RWPE1 (cell line): Measurements from ENCODE around the gene GPR4.
A peak's percentile ranks its signal among the peaks of the same experiment; 100 is the strongest.
"Not testable (repeated sequence)": the region's sequence is repeated elsewhere in the genome, so short reads cannot be mapped to it uniquely, and the experiment has no call there.

Experiments used
- CTCF ChIA-PET: fragments of 350-600 bp; sonication (Branson Sonifier 250); formaldehyde crosslinking; extraction: SDS; loops from one replicate; lab custom pipeline; 2021; lab: Yijun Ruan, JAX
- POLR2A ChIA-PET: fragments of 400-600 bp; formaldehyde crosslinking; extraction: SDS; loops from one replicate; lab custom pipeline; 2020; ENCODE audit warnings: antibody characterized with exemption; ENCODE audit not compliant: low non-redundant PET; lab: Yijun Ruan, JAX
- DNase-seq: peaks from one replicate; pipeline ENCODE4 v3.0.0; 2012; ENCODE audit warnings: low spot score
- H3K27ac ChIP-seq: fragments of 450-650 bp; 2 replicates; pipeline ENCODE4 v1.5.1; 2017
- TF ChIP-seq, protein P1 (sequence below): fragments of 450-650 bp; conservative IDR thresholded peaks from 2 replicates; pipeline ENCODE4 v1.5.1; 2017; ENCODE audit warnings: low read depth, mild to moderate bottlenecking

The GPR4 gene

GRCh38 chr19:45630463-45630862 lies 28.5 kb upstream of the GPR4 start:
- TF ChIP-seq, protein P1, sequence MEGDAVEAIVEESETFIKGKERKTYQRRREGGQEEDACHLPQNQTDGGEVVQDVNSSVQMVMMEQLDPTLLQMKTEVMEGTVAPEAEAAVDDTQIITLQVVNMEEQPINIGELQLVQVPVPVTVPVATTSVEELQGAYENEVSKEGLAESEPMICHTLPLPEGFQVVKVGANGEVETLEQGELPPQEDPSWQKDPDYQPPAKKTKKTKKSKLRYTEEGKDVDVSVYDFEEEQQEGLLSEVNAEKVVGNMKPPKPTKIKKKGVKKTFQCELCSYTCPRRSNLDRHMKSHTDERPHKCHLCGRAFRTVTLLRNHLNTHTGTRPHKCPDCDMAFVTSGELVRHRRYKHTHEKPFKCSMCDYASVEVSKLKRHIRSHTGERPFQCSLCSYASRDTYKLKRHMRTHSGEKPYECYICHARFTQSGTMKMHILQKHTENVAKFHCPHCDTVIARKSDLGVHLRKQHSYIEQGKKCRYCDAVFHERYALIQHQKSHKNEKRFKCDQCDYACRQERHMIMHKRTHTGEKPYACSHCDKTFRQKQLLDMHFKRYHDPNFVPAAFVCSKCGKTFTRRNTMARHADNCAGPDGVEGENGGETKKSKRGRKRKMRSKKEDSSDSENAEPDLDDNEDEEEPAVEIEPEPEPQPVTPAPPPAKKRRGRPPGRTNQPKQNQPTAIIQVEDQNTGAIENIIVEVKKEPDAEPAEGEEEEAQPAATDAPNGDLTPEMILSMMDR, result no peak
- peak overlapping the region; percentile 99 for H3K27ac ChIP-seq
- ChIA-PET POLR2A (interaction anchor here (0.6 to 1.0 kb wide), 3 partner anchors 11 to 168 kb away, joined by 3 to 6 read pairs (median 5); no protein-coding TSS in a partner anchor), CTCF (interaction anchor here (0.6 kb wide), 1 partner anchor 11 kb away, joined by 4 read pairs; no protein-coding TSS in a partner anchor)
- DNase-seq, result peak; percentile 93

GRCh38 chr19:45629704-45630103 lies 27.7 kb upstream of the GPR4 start:
- ChIA-PET POLR2A (no interaction called here), CTCF (no interaction called here)
- TF ChIP-seq, protein P1, result no peak
- H3K27ac ChIP-seq, result peak overlapping the region; percentile 99
- DNase-seq, result no peak

DNA sequence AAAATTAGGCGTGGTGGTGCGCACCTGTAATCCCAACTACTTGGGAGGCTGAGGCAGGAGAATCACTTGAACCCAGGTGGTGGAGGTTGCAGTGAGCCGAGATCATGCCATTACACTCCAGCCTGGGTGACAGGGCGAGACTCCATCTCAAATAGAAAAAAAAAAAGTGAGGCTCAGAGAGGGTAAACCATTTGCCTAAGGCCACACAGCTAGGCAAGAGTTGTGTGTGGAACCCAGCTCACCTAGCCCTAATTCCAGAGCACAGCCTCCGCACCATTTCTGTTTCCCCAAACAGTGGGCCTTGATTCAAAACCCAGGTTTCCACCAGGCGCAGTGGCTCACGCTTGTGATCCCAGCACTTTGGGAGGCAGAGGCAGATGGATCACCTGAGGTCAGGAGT lies 26.2 kb upstream of the GPR4 start:
- CTCF ChIA-PET, result interaction anchor here (0.6 kb wide), 1 partner anchor 53 kb away, joined by 3 read pairs; no protein-coding TSS in a partner anchor
- DNase-seq, POLR2A ChIA-PET: not testable (repeated sequence)
- 0 out of 2 replicates have a peak overlapping the region, but pooled peaks have one; percentile 7 for H3K27ac ChIP-seq

DNA sequence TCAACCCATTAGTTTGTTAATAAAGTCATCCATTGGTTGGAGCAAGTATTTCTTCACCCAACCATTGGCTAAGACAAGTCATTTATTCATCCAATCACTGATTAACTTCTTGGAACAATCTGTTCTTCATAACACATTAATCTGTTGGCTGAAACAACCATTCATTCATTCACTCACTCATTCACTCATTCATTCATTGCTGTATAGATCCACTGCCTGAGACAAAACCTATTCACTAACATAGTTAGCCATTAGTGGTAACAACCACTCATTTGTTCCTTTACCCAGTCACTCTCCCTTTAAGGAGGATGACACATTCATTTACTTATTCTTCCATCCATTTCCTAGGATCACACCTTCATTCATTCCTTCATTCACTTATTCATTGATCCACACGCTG lies 22.0 kb upstream of the GPR4 start:
- ChIA-PET CTCF (no interaction called here), POLR2A (interaction anchor here (0.9 kb wide), 1 partner anchor 15 kb away, joined by 3 read pairs; the partner anchor contains the start of gene EML2)
- TF ChIP-seq, protein P1, result no peak
- no peak overlapping the region for H3K27ac ChIP-seq
- DNase-seq, result no peak

GRCh38 chr19:45621976-45622503 lies 20.0 kb upstream of the GPR4 start:
- TF ChIP-seq, protein P1, result no peak
- POLR2A ChIA-PET, result no interaction called here
- DNase-seq, result no peak
- no peak overlapping the region for H3K27ac ChIP-seq
- CTCF ChIA-PET, result no interaction called here

DNA sequence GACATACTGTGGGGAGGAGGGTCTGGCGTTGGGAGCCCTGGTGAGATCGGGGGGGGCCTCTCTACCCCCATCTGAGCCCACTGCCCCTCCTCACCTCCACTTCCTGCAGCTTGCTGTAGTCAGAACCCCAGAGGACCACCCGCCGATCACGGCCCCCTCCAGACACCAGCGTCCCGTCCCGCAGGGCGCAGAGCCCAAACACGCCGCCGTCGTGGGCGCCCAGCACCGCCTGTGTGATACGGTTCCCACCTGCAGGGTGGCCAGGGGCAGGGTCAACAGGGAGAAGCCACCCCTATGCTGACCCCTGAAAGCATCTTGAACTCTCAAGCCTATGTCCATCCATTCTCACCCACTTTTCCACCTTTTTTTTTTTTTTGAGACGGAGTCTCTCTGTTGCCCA lies 19.4 kb upstream of the GPR4 start:
- TF ChIP-seq, protein P1, result no peak
- H3K27ac ChIP-seq, result peak overlapping the region; percentile 42
- POLR2A ChIA-PET, result no interaction called here
- CTCF ChIA-PET, result no interaction called here
- no peak for DNase-seq

DNA sequence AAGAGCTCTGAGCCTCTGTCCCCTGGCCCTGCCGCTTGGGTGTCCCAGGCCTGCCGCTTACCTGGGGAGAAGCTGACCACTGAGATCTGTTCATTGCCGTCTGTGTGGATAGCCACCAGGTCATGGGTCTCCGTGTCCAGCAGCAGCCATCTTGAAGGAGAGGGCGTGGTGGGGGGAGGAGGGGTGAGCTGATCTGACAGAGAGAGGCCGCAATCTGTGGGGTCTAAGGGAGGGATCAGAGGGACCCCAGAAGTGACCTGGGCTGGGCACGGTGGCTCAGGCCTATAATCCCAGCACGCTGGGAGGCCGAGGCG lies 14.6 kb upstream of the GPR4 start:
- ChIA-PET POLR2A (interaction anchor here (0.5 kb wide), 1 partner anchor 119 kb away, joined by 3 read pairs; no protein-coding TSS in a partner anchor), CTCF (no interaction called here)
- TF ChIP-seq, protein P1, result no peak
- no peak for DNase-seq
- peak overlapping the region; percentile 96 for H3K27ac ChIP-seq
